GM23338 (cell line): ENCODE data around the gene PPP1R15B. TPM values are rescaled to one million over a fixed set of nuclear protein-coding genes. Genes with fewer than 3 reads are reported as not detected.

ENCODE experiments used
- ATAC-seq: fragments of 200-7000 bp; cut with Tn5 transposase; 3 replicates; pipeline ENCODE4 v1.9.1; 2020
- DNase-seq: peaks from one replicate; pipeline ENCODE4 v3.0.0-alpha.2; 2015; ENCODE audit warnings: low spot score
- H2AFZ ChIP-seq: fragments of 200-600 bp; sonication (generic); 2 replicates; pipeline ENCODE4 v1.8.0; 2016; ENCODE audit warnings: antibody characterized with exemption, mild to moderate bottlenecking, moderate library complexity
- H3F3A ChIP-seq: fragments of 200-600 bp; sonication (generic); replicated peaks from 2 replicates; pipeline ENCODE4 v1.8.0; 2017; ENCODE audit warnings: antibody characterized with exemption, mixed run types, low read depth
- H3K27ac ChIP-seq: fragments of 200-600 bp; sonication (generic); 2 replicates; pipeline ENCODE4 v1.6.1; 2016; ENCODE audit warnings: low read depth
- H3K27me3 ChIP-seq: fragments of 200-600 bp; sonication (generic); 2 replicates; pipeline ENCODE4 v1.8.0; 2016; ENCODE audit warnings: mild to moderate bottlenecking, mixed run types, moderate library complexity; ENCODE audit not compliant: insufficient read depth
- H3K36me3 ChIP-seq: fragments of 200-600 bp; sonication (generic); 2 replicates; pipeline ENCODE4 v1.8.0; 2016; ENCODE audit warnings: mild to moderate bottlenecking; ENCODE audit not compliant: insufficient read depth
- H3K4me1 ChIP-seq: fragments of 200-600 bp; sonication (generic); 2 replicates; pipeline ENCODE4 v1.8.0; 2016; ENCODE audit warnings: mild to moderate bottlenecking, moderate library complexity; ENCODE audit not compliant: insufficient read depth
- H3K4me2 ChIP-seq: fragments of 200-600 bp; sonication (generic); 2 replicates; pipeline ENCODE4 v1.7.1; 2017; ENCODE audit warnings: mixed run types
- H3K4me3 ChIP-seq: fragments of 200-600 bp; sonication (generic); 2 replicates; pipeline ENCODE4 v1.6.1; 2016; ENCODE audit warnings: mixed run types
- H3K79me2 ChIP-seq: fragments of 200-600 bp; sonication (generic); replicated peaks from 2 replicates; pipeline ENCODE4 v1.8.0; 2017; ENCODE audit warnings: mild to moderate bottlenecking; ENCODE audit not compliant: insufficient read depth
- H3K9me2 ChIP-seq: fragments of 200-600 bp; sonication (generic); 2 replicates; pipeline ENCODE4 v1.8.0; 2017; ENCODE audit not compliant: insufficient read depth
- H4K20me1 ChIP-seq: fragments of 200-600 bp; sonication (generic); replicated peaks from 2 replicates; pipeline ENCODE4 v1.8.0; 2017; ENCODE audit warnings: mild to moderate bottlenecking; ENCODE audit not compliant: insufficient read depth
- H3K27ac Mint-ChIP-seq: 2 replicates; pipeline ENCODE4 v1.8.0; 2020; ENCODE audit warnings: inconsistent platforms, mild to moderate bottlenecking, moderate library complexity, mixed read lengths
- H3K27me3 Mint-ChIP-seq: 3 replicates; pipeline ENCODE4 v1.8.0; 2022; ENCODE audit warnings: low read depth, mild to moderate bottlenecking, moderate library complexity, mixed read lengths, inconsistent platforms; ENCODE audit not compliant: insufficient read depth, poor library complexity
- H3K36me3 Mint-ChIP-seq: 3 replicates; pipeline ENCODE4 v1.8.0; 2021; ENCODE audit warnings: low read depth, mild to moderate bottlenecking, inconsistent platforms, moderate library complexity, mixed read lengths
- H3K4me1 Mint-ChIP-seq: 3 replicates; pipeline ENCODE4 v1.8.0; 2020; ENCODE audit warnings: mild to moderate bottlenecking, inconsistent platforms, mixed read lengths
- H3K4me3 Mint-ChIP-seq: 3 replicates; pipeline ENCODE4 v1.8.0; 2021; ENCODE audit warnings: moderate library complexity, mild to moderate bottlenecking, inconsistent platforms, mixed read lengths
- H3K9me3 Mint-ChIP-seq: 3 replicates; pipeline ENCODE4 v1.8.0; 2020; ENCODE audit warnings: moderate library complexity, mild to moderate bottlenecking, inconsistent platforms, mixed read lengths
- CREB1 ChIP-seq: fragments of 250-450 bp; sonication (Bioruptor Pico); IDR thresholded peaks from 2 replicates; pipeline ENCODE4 v1.5.0; 2020; ENCODE audit warnings: low read depth, mild to moderate bottlenecking, moderate library complexity
- CTCF ChIP-seq, 2 experiments: fragments of 200-600 bp in 1 of 2; sonication (generic) in 1 of 2; conservative IDR thresholded peaks; 2 replicates each; pipeline versions ENCODE4 v1.5.1 to v1.6.1; 2016 to 2017; ENCODE audit warnings: antibody characterized with exemption in 2 of 2, low read depth in 2 of 2, mild to moderate bottlenecking in 2 of 2, moderate library complexity in 1 of 2
- ETS1 ChIP-seq: IDR thresholded peaks from 2 replicates; pipeline ENCODE4 v1.6.1; 2016; ENCODE audit warnings: antibody characterized with exemption
- EZH2 ChIP-seq: fragments of 200-600 bp; sonication (generic); IDR thresholded peaks from one replicate; pipeline ENCODE4 v1.8.0; 2017; ENCODE audit warnings: antibody characterized with exemption, mild to moderate bottlenecking, low read depth; ENCODE audit not compliant: unreplicated experiment
- EZH2phosphoT487 ChIP-seq: fragments of 200-600 bp; sonication (generic); IDR thresholded peaks from one replicate; pipeline ENCODE4 v1.8.1; 2018; ENCODE audit warnings: antibody characterized with exemption; ENCODE audit not compliant: unreplicated experiment
- JUNB ChIP-seq: IDR thresholded peaks from one replicate; pipeline ENCODE4 v1.6.1; 2016; ENCODE audit warnings: antibody characterized with exemption; ENCODE audit not compliant: unreplicated experiment
- NANOG ChIP-seq: IDR thresholded peaks from 2 replicates; pipeline ENCODE4 v1.6.1; 2016; ENCODE audit warnings: antibody characterized with exemption, borderline replicate concordance
- POLR2AphosphoS5 ChIP-seq: IDR thresholded peaks from 2 replicates; pipeline ENCODE4 v1.6.1; 2016; ENCODE audit warnings: antibody characterized with exemption, low read depth
- REST ChIP-seq: IDR thresholded peaks from one replicate; pipeline ENCODE4 v1.6.1; 2018; ENCODE audit warnings: antibody characterized with exemption; ENCODE audit not compliant: unreplicated experiment
- STAT1 ChIP-seq: IDR thresholded peaks from one replicate; pipeline ENCODE4 v1.6.1; 2016; ENCODE audit warnings: antibody characterized with exemption; ENCODE audit not compliant: unreplicated experiment
- ZNF114 ChIP-seq: fragments of 250-450 bp; sonication (Bioruptor Pico); IDR thresholded peaks from 2 replicates; pipeline ENCODE4 v1.5.0; 2020; ENCODE audit warnings: mild to moderate bottlenecking, moderate library complexity
- ZNF331 ChIP-seq: fragments of 250-450 bp; sonication (Bioruptor Pico); IDR thresholded peaks from 2 replicates; pipeline ENCODE4 v1.5.0; 2020; ENCODE audit warnings: low read depth, mild to moderate bottlenecking, moderate library complexity
- ZNF462 ChIP-seq: fragments of 250-450 bp; sonication (Bioruptor Pico); IDR thresholded peaks from 2 replicates; pipeline ENCODE4 v1.5.0; 2020; ENCODE audit warnings: mild to moderate bottlenecking, moderate library complexity
- polyA plus RNA-seq: library from polyadenylated mRNA; unstranded; fragments of >200 nt; fragmentation: Nextera tagmentation; extraction: Ambion mirVana; gene quantifications from 2 replicates; pipeline ENCODE4 v1.2.1, GENCODE V29; 2016
- total RNA-seq: library from RNA; depleted of rRNA; stranded (reverse); fragments of >200 nt; shearing (Covaris generic); gene quantifications from 2 replicates; pipeline ENCODE4 v1.2.3, GENCODE V29; 2014

The PPP1R15B gene
- total and polyA plus RNA-seq, 2 experiments from 2014 or later, result 17.3 to 64.3 TPM

- Mint-ChIP-seq H3K4me1 (no peaks in the 10 kb centered on the region), H3K27me3 (no peaks in the 10 kb centered on the region), H3K27ac (no peak overlapping the region), H3K4me3 (no peak overlapping the region), H3K9me3 (no peaks in the 10 kb centered on the region), H3K36me3 (peaks cover 31% of the 10 kb centered on the region)
- Histone ChIP-seq H3K4me2 (no peak overlapping the region), H3K4me1 (no peaks in the 10 kb centered on the region), H3K27me3 (no peaks in the 10 kb centered on the region), H3K79me2 (no peaks in the 10 kb centered on the region), H4K20me1 (no peaks in the 10 kb centered on the region; the same call in 1 of the 2 replicates), H3K36me3 (no peaks in the 10 kb centered on the region), H3F3A (peaks cover 4% of the 10 kb centered on the region; the same call in 1 of the 2 replicates), H3K4me3 (no peak overlapping the region), H3K9me2 (no peaks in the 10 kb centered on the region), H2AFZ (no peak overlapping the region), H3K27ac (no peak overlapping the region)
- TF ChIP-seq NANOG, result no peak
- TF ChIP-seq CREB1 (CRISPR knock-in tag), result no peak
- no peak for TF ChIP-seq POLR2AphosphoS5
- TF ChIP-seq CTCF (conservative IDR thresholded peaks at IDR 0.05; ENCODE audit: low read depth in 2 of 2), result no peak
- no peak for TF ChIP-seq ZNF114 (CRISPR knock-in tag)
- TF ChIP-seq STAT1, result no peak
- TF ChIP-seq EZH2phosphoT487, result no peak
- no peak for TF ChIP-seq ZNF331 (CRISPR knock-in tag)
- no peak for TF ChIP-seq REST
- no peak for TF ChIP-seq ETS1
- no peak for TF ChIP-seq JUNB
- TF ChIP-seq EZH2, result no peak
- TF ChIP-seq ZNF462, result no peak
- ATAC-seq (no peak), DNase-seq (no peak)
Measured at GRCh38 chr1:204435872-204436271, 24.3 kb upstream of the PPP1R15B start.
